Peyer's patch (tissue), 4 donors: Measurements from ENCODE around the gene PLEKHA3.

ENCODE experiments used
- POLR2A ChIP-seq, 2 donors: fragments of 450-650 bp; IDR thresholded peaks; one replicate each; pipeline ENCODE4 v1.5.1; 2017; ENCODE audit warnings: antibody characterized with exemption in 2 of 2, mild to moderate bottlenecking in 2 of 2, moderate library complexity in 2 of 2
- TF ChIP-seq, protein P1 (sequence below), 6 experiments: fragments of 450-650 bp in 4 of 6; fragments of 200-600 bp in 2 of 6; sonication (generic) in 1 of 6; IDR thresholded peaks; one replicate each; pipeline ENCODE4 v1.5.1; 2017 to 2019; ENCODE audit warnings: antibody characterized with exemption in 6 of 6, mild to moderate bottlenecking in 3 of 6, moderate library complexity in 1 of 6

- TF ChIP-seq, protein P1, sequence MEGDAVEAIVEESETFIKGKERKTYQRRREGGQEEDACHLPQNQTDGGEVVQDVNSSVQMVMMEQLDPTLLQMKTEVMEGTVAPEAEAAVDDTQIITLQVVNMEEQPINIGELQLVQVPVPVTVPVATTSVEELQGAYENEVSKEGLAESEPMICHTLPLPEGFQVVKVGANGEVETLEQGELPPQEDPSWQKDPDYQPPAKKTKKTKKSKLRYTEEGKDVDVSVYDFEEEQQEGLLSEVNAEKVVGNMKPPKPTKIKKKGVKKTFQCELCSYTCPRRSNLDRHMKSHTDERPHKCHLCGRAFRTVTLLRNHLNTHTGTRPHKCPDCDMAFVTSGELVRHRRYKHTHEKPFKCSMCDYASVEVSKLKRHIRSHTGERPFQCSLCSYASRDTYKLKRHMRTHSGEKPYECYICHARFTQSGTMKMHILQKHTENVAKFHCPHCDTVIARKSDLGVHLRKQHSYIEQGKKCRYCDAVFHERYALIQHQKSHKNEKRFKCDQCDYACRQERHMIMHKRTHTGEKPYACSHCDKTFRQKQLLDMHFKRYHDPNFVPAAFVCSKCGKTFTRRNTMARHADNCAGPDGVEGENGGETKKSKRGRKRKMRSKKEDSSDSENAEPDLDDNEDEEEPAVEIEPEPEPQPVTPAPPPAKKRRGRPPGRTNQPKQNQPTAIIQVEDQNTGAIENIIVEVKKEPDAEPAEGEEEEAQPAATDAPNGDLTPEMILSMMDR (IDR thresholded peaks at IDR 0.05), result no peak
- TF ChIP-seq POLR2A (IDR thresholded peaks at IDR 0.05), result no peak
These were observed 32.2 kb downstream of the PLEKHA3 start for GRCh38 chr2:178512484-178512883.
